SK-N-MC (cell line): ENCODE results near the gene GABBR2.

Experiments used
- DNase-seq: peaks from one replicate; pipeline ENCODE4 v3.0.0-alpha.2; 2011; ENCODE audit warnings: low read depth, low spot score
- H3K27ac ChIP-seq: fragments of 200-600 bp; sonication (generic); 2 replicates; pipeline ENCODE4 v1.5.1; 2016; ENCODE audit warnings: mixed run types
- H3K36me3 ChIP-seq: fragments of 200-600 bp; sonication (generic); 2 replicates; pipeline ENCODE4 v1.6.1; 2017; ENCODE audit warnings: antibody characterized with exemption, low read length, mixed read lengths; ENCODE audit not compliant: insufficient read depth
- H3K4me3 ChIP-seq: fragments of 200-600 bp; sonication (generic); 2 replicates; pipeline ENCODE4 v1.5.1; 2016
- H3K9ac ChIP-seq: fragments of 200-600 bp; sonication (generic); 2 replicates; pipeline ENCODE4 v1.8.0; 2017; ENCODE audit warnings: mixed run types, mixed read lengths; ENCODE audit not compliant: insufficient read length
- H3K9me3 ChIP-seq: fragments of 200-600 bp; sonication (generic); 2 replicates; pipeline ENCODE4 v1.6.1; 2017; ENCODE audit warnings: low read depth, mild to moderate bottlenecking, antibody characterized with exemption, low read length, moderate library complexity, mixed read lengths
- EZH2 ChIP-seq: fragments of 200-600 bp; sonication (generic); IDR thresholded peaks from one replicate; pipeline ENCODE4 v1.6.1; 2017; ENCODE audit warnings: antibody characterized with exemption
- FOXP2 ChIP-seq: optimal IDR thresholded peaks from 2 replicates; pipeline ENCODE3; 2011; ENCODE audit warnings: mild to moderate bottlenecking, moderate library complexity; ENCODE audit not compliant: insufficient read depth; ENCODE audit errors: extremely low read length, control extremely low read depth
- POLR2AphosphoS5 ChIP-seq: IDR thresholded peaks from 2 replicates; pipeline ENCODE4 v1.6.1; 2012; ENCODE audit warnings: mild to moderate bottlenecking, low read depth, low read length, borderline replicate concordance

The GABBR2 gene

GRCh38 chr9:98639133-98639532 is 69.6 kb downstream of the GABBR2 start:
- no peak for TF ChIP-seq EZH2
- no peak for TF ChIP-seq FOXP2
- no peak for TF ChIP-seq POLR2AphosphoS5

GRCh38 chr9:98637381-98637780 is 71.4 kb downstream of the GABBR2 start:
- TF ChIP-seq POLR2AphosphoS5 (no peak), EZH2 (no peak), FOXP2 (no peak)
- Histone ChIP-seq H3K9ac (no peak overlapping the region), H3K4me3 (no peak overlapping the region), H3K9me3 (no peaks in the 10 kb centered on the region), H3K27ac (no peak overlapping the region), H3K36me3 (no peaks in the 10 kb centered on the region)
- no peak for DNase-seq

More at GRCh38 chr9:98639133-98639532, 69.6 kb downstream of the GABBR2 start:
- no peak for DNase-seq
- Histone ChIP-seq H3K27ac (no peak overlapping the region), H3K36me3 (no peaks in the 10 kb centered on the region), H3K9me3 (no peaks in the 10 kb centered on the region), H3K4me3 (no peak overlapping the region), H3K9ac (no peak overlapping the region)

- no peaks in the 10 kb centered on the region for H3K9me3 ChIP-seq
- no peaks in the 10 kb centered on the region for H3K36me3 ChIP-seq
- no peak overlapping the region for H3K4me3 ChIP-seq
- no peak overlapping the region for H3K9ac ChIP-seq
- H3K27ac ChIP-seq, result no peak overlapping the region
- TF ChIP-seq EZH2 (no peak), POLR2AphosphoS5 (no peak), FOXP2 (no peak)
- DNase-seq, result no peak
Measured at GRCh38 chr9:98635374-98635773, 73.4 kb downstream of the GABBR2 start.

GRCh38 chr9:98634685-98635336 is 73.9 kb downstream of the GABBR2 start:
- Histone ChIP-seq H3K9ac (no peak overlapping the region), H3K4me3 (no peak overlapping the region), H3K27ac (no peak overlapping the region), H3K9me3 (no peaks in the 10 kb centered on the region), H3K36me3 (no peaks in the 10 kb centered on the region)
- TF ChIP-seq POLR2AphosphoS5 (no peak), EZH2 (no peak), FOXP2 (no peak)
- no peak for DNase-seq

- no peak for TF ChIP-seq FOXP2
- TF ChIP-seq POLR2AphosphoS5, result no peak
- no peak for TF ChIP-seq EZH2
- no peak overlapping the region for H3K27ac ChIP-seq
- H3K4me3 ChIP-seq, result no peak overlapping the region
- DNase-seq, result no peak
- no peak overlapping the region for H3K9ac ChIP-seq
- H3K9me3 ChIP-seq, result no peaks in the 10 kb centered on the region
- no peaks in the 10 kb centered on the region for H3K36me3 ChIP-seq
Measured at GRCh38 chr9:98632839-98633238, 75.9 kb downstream of the GABBR2 start.

- H3K27ac ChIP-seq, result no peak overlapping the region
- no peaks in the 10 kb centered on the region for H3K36me3 ChIP-seq
- H3K9ac ChIP-seq, result no peak overlapping the region
- no peak for DNase-seq
- no peak overlapping the region for H3K4me3 ChIP-seq
- no peak for TF ChIP-seq POLR2AphosphoS5
- TF ChIP-seq EZH2, result no peak
- no peak for TF ChIP-seq FOXP2
- no peaks in the 10 kb centered on the region for H3K9me3 ChIP-seq
Measured at GRCh38 chr9:98627296-98627695, 81.4 kb downstream of the GABBR2 start.

GRCh38 chr9:98625728-98626127 is 83.0 kb downstream of the GABBR2 start:
- H3K9me3 ChIP-seq, result no peaks in the 10 kb centered on the region
- no peak overlapping the region for H3K4me3 ChIP-seq
- H3K9ac ChIP-seq, result no peak overlapping the region
- no peak overlapping the region for H3K27ac ChIP-seq
- no peak for DNase-seq
- no peak for TF ChIP-seq POLR2AphosphoS5
- no peak for TF ChIP-seq FOXP2
- no peak for TF ChIP-seq EZH2
- no peaks in the 10 kb centered on the region for H3K36me3 ChIP-seq

- H3K4me3 ChIP-seq, result no peak overlapping the region
- no peak overlapping the region for H3K27ac ChIP-seq
- TF ChIP-seq FOXP2 (no peak), POLR2AphosphoS5 (no peak), EZH2 (no peak)
Measured at GRCh38 chr9:98619788-98620187, 88.9 kb downstream of the GABBR2 start.

GRCh38 chr9:98615633-98616032 is 93.1 kb downstream of the GABBR2 start:
- Histone ChIP-seq H3K4me3 (no peak overlapping the region), H3K27ac (no peak overlapping the region), H3K9ac (no peak overlapping the region), H3K9me3 (no peaks in the 10 kb centered on the region), H3K36me3 (no peaks in the 10 kb centered on the region)
- no peak for DNase-seq
- no peak for TF ChIP-seq POLR2AphosphoS5
- TF ChIP-seq EZH2, result no peak
- TF ChIP-seq FOXP2, result no peak

More at GRCh38 chr9:98619788-98620187, 88.9 kb downstream of the GABBR2 start:
- H3K36me3 ChIP-seq, result no peaks in the 10 kb centered on the region
- H3K9ac ChIP-seq, result no peak overlapping the region
- H3K9me3 ChIP-seq, result no peaks in the 10 kb centered on the region
- DNase-seq, result no peak
